HCT116 (cell line): ENCODE data around the gene WNT7B. TPM values are rescaled to one million over a fixed set of nuclear protein-coding genes. Genes with fewer than 3 reads are reported as not detected.

Experiments used
- ATAC-seq: fragments of 200-7000 bp; cut with Tn5 transposase; 2 replicates; pipeline ENCODE4 v1.9.1; 2020; ENCODE audit warnings: mild to moderate bottlenecking, moderate library complexity
- BruUV-seq: library from RNA; stranded (reverse); fragments of 400-500 nt; replicated peaks from 2 replicates; lab custom pipeline; 2021; lab: Mats Ljungman, UMichigan
- CTCF ChIA-PET: fragments of 300-600 bp; sonication (Branson Sonifier 250); formaldehyde crosslinking; loops from one replicate; lab custom pipeline; 2021; ENCODE audit warnings: antibody characterized with exemption; lab: Charles Lee
- POLR2A ChIA-PET: fragments of 300-600, 350-600 bp; sonication (Branson Sonifier 250); formaldehyde crosslinking; loops from one replicate; lab custom pipeline; 2021; ENCODE audit warnings: antibody characterized with exemption; lab: Charles Lee
- RAD21 ChIA-PET, 2 experiments: fragments of 300-600 bp; sonication (Branson Sonifier 250); formaldehyde crosslinking; loops; one replicate each; lab custom pipeline; 2023; ENCODE audit warnings: low total read pairs in 2 of 2; ENCODE audit not compliant: uncharacterized antibody in 2 of 2, unreplicated experiment in 2 of 2, low non-redundant PET in 1 of 2; lab: Charles Lee
- DNase-seq: peaks from one replicate; pipeline ENCODE4 v3.0.0-alpha.2; 2010; ENCODE audit warnings: low read depth, low spot score
- H2AFZ ChIP-seq: fragments of 200-600 bp; shearing (Covaris generic), sonication (generic); 2 replicates; pipeline ENCODE4 v1.6.1; 2017; ENCODE audit warnings: low read depth, mixed run types, mixed read lengths, antibody characterized with exemption, low read length; ENCODE audit not compliant: poor library complexity, severe bottlenecking
- H3K27ac ChIP-seq: 2 replicates; pipeline ENCODE4 v1.5.1; 2012; ENCODE audit warnings: low read depth, low read length
- H3K27me3 ChIP-seq: fragments of 200-600 bp; sonication (generic); 2 replicates; pipeline ENCODE4 v1.6.1; 2016; ENCODE audit warnings: mixed run types, low read length, mixed read lengths; ENCODE audit not compliant: insufficient read depth
- H3K36me3 ChIP-seq, 2 experiments: fragments of 200-500 bp in 1 of 2; fragments of 200-600 bp in 1 of 2; sonication (Bioruptor generic) in 1 of 2; sonication (generic) in 1 of 2; 2 replicates each; pipeline versions ENCODE4 v1.5.1 to v1.6.1; 2014 to 2016; ENCODE audit warnings: low read length in 2 of 2, inconsistent platforms in 1 of 2, mixed read lengths in 1 of 2, mixed run types in 1 of 2; ENCODE audit not compliant: insufficient read depth in 2 of 2, control insufficient read depth in 1 of 2
- H3K4me1 ChIP-seq, 2 experiments: fragments of 200-600 bp in 1 of 2; sonication (generic) in 1 of 2; 2 replicates each; pipeline versions ENCODE4 v1.5.1 to v1.6.1; 2012 to 2017; ENCODE audit warnings: low read length in 2 of 2, inconsistent platforms in 1 of 2, mild to moderate bottlenecking in 1 of 2, mixed read lengths in 1 of 2, mixed run types in 1 of 2, moderate library complexity in 1 of 2; ENCODE audit not compliant: insufficient read depth in 2 of 2, control insufficient read depth in 1 of 2
- H3K4me2 ChIP-seq: fragments of 200-600 bp; sonication (generic); 2 replicates; pipeline ENCODE4 v1.6.1; 2017; ENCODE audit warnings: mixed run types, low read length, mixed read lengths
- H3K4me3 ChIP-seq, 2 experiments: fragments of 200-600 bp in 1 of 2; sonication (generic) in 1 of 2; replicated peaks in 1 of 2; 2 replicates each; pipeline ENCODE4 v1.5.1; 2011 to 2016; ENCODE audit warnings: low read length in 2 of 2, control low read depth in 1 of 2, low read depth in 1 of 2, mild to moderate bottlenecking in 1 of 2, mixed read lengths in 1 of 2, mixed run types in 1 of 2
- H3K79me2 ChIP-seq: fragments of 200-600 bp; sonication (generic); 2 replicates; pipeline ENCODE4 v1.6.1; 2017; ENCODE audit warnings: mild to moderate bottlenecking, mixed run types, low read length, moderate library complexity, mixed read lengths; ENCODE audit not compliant: insufficient read depth
- H3K9ac ChIP-seq: fragments of 200-600 bp; sonication (generic); 2 replicates; pipeline ENCODE4 v1.6.1; 2016; ENCODE audit warnings: low read length, mixed read lengths
- H3K9me2 ChIP-seq: fragments of 200-600 bp; sonication (generic), shearing (Covaris generic); 2 replicates; pipeline ENCODE4 v1.6.1; 2017; ENCODE audit warnings: mixed run types, mild to moderate bottlenecking, moderate library complexity; ENCODE audit not compliant: insufficient read depth
- H3K9me3 ChIP-seq, 2 experiments: fragments of 200-500 bp in 1 of 2; fragments of 200-600 bp in 1 of 2; sonication (Bioruptor generic) in 1 of 2; sonication (generic) in 1 of 2; 2 replicates each; pipeline ENCODE4 v1.6.1; 2014 to 2017; ENCODE audit warnings: low read length in 2 of 2, mixed read lengths in 2 of 2, inconsistent platforms in 1 of 2, low read depth in 1 of 2, mild to moderate bottlenecking in 1 of 2, mixed run types in 1 of 2, moderate library complexity in 1 of 2; ENCODE audit not compliant: control insufficient read depth in 1 of 2, insufficient read depth in 1 of 2
- H4K20me1 ChIP-seq: fragments of 200-600 bp; sonication (generic), shearing (Covaris generic); 2 replicates; pipeline ENCODE4 v1.6.1; 2017; ENCODE audit warnings: mixed run types, mild to moderate bottlenecking, moderate library complexity; ENCODE audit not compliant: insufficient read depth
- CBX3 ChIP-seq: IDR thresholded peaks from 2 replicates; pipeline ENCODE4 v1.6.1; 2012; ENCODE audit warnings: low read depth
- CTCF ChIP-seq, 3 experiments: fragments of 200-600 bp in 1 of 3; sonication (generic) in 1 of 3; IDR thresholded peaks in 2 of 3; conservative IDR thresholded peaks in 1 of 3; 2 replicates each; pipeline ENCODE4 v1.5.1; 2012 to 2017; ENCODE audit warnings: low read depth in 2 of 3, low read length in 2 of 3, antibody characterized with exemption in 1 of 3, borderline replicate concordance in 1 of 3, control low read depth in 1 of 3, mild to moderate bottlenecking in 1 of 3, mixed read lengths in 1 of 3, mixed run types in 1 of 3, moderate library complexity in 1 of 3; ENCODE audit not compliant: insufficient read depth in 1 of 3
- POLR2A ChIP-seq: IDR thresholded peaks from 2 replicates; pipeline ENCODE4 v1.7.0; 2011; ENCODE audit warnings: borderline replicate concordance; ENCODE audit not compliant: insufficient read depth, insufficient read length; ENCODE audit errors: extremely low read depth
- RAD21 ChIP-seq: IDR thresholded peaks from 2 replicates; pipeline ENCODE4 v1.6.1; 2012; ENCODE audit warnings: low read depth, mild to moderate bottlenecking
- TCF7L2 ChIP-seq: IDR thresholded peaks from 2 replicates; pipeline ENCODE4 v1.7.0; 2011; ENCODE audit warnings: borderline replicate concordance, inconsistent platforms; ENCODE audit not compliant: insufficient read depth, insufficient read length; ENCODE audit errors: extremely low read depth
- ZNF274 ChIP-seq: fragments of 200-500 bp; sonication (Bioruptor generic); IDR thresholded peaks from 2 replicates; pipeline ENCODE4 v1.6.1; 2014; ENCODE audit warnings: mild to moderate bottlenecking, low read depth, low read length, inconsistent platforms
- intact Hi-C: fragments of 100-400 bp; cut with micrococcal nuclease; formaldehyde crosslinking; loops from 2 replicates; pipeline ENCODE4 v1.10.0; 2022
- total RNA-seq: library from RNA; stranded (reverse); gene quantifications from one replicate; pipeline ENCODE4 v1.2.1, GENCODE V29; 2021; ENCODE audit not compliant: unreplicated experiment
- TF ChIP-seq, protein P1 (sequence below): IDR thresholded peaks from 2 replicates; pipeline ENCODE4 v1.6.1; 2012; ENCODE audit warnings: low read depth
- TF ChIP-seq, protein P2 (sequence below): IDR thresholded peaks from 2 replicates; pipeline ENCODE4 v1.6.1; 2012

Gene WNT7B
- total RNA-seq, 1 experiment from 2014 or later, result 10.5 TPM

- Histone ChIP-seq H3K4me1 (no peaks in the 10 kb centered on the region), H3K4me3 (no peak overlapping the region), H3K27me3 (no peaks in the 10 kb centered on the region), H3K36me3 (no peaks in the 10 kb centered on the region), H3K4me2 (0 out of 2 replicates have a peak overlapping the region, but pooled peaks have one; percentile 19), H4K20me1 (no peaks in the 10 kb centered on the region), H3K9me3 (no peaks in the 10 kb centered on the region), H3K27ac (no peak overlapping the region), H3K9ac (no peak overlapping the region), H3K9me2 (no peaks in the 10 kb centered on the region), H3K79me2 (no peaks in the 10 kb centered on the region), H2AFZ (no peak overlapping the region)
- no TSS peak for BruUV-seq
- ChIA-PET CTCF (interaction anchor here (0.5 to 4.2 kb wide), 6 partner anchors 8 to 122 kb away, joined by 3 to 32 read pairs (median 8); no protein-coding TSS in a partner anchor), POLR2A (no interaction called here), RAD21 (interaction anchor here in 1 of 2 experiments (0.9 kb wide), 1 partner anchor 123 kb away, joined by 3 read pairs; no protein-coding TSS in a partner anchor)
- DNase-seq, result no peak
- TF ChIP-seq RAD21 (peak; percentile 97), CBX3 (no peak), CTCF (IDR thresholded peaks at IDR 0.05 in 2 of 3, conservative IDR thresholded peaks at IDR 0.05 in 1 of 3; ENCODE audit: borderline replicate concordance in 1 of 3, insufficient read depth in 1 of 3, low read depth in 2 of 3, low read length in 2 of 3) (peak; percentile 93 to 98 (median 95))
- ATAC-seq, result peak; percentile 94
- intact Hi-C loops, result loop anchor here (1.0 to 2.0 kb wide), 2 partner anchors 122 to 320 kb away; no protein-coding TSS in a partner anchor
Observed at GRCh38 chr22:45994491-45995404, 17.8 kb upstream of the WNT7B start.

- H4K20me1 ChIP-seq, result no peaks in the 10 kb centered on the region
- no peaks in the 10 kb centered on the region for H3K4me1 ChIP-seq
- no peaks in the 10 kb centered on the region for H3K9me2 ChIP-seq
- H2AFZ ChIP-seq, result no peak overlapping the region
- ChIA-PET CTCF (interaction anchor here (0.5 to 1.3 kb wide), 3 partner anchors 99 to 123 kb away, joined by 4 to 10 read pairs (median 5); no protein-coding TSS in a partner anchor), RAD21 (interaction anchor here in 1 of 2 experiments (0.9 kb wide), 1 partner anchor 124 kb away, joined by 3 read pairs; no protein-coding TSS in a partner anchor), POLR2A (no interaction called here)
- H3K36me3 ChIP-seq, result no peaks in the 10 kb centered on the region
- intact Hi-C loops, result loop anchor here (2.0 kb wide), 1 partner anchor 321 kb away; no protein-coding TSS in a partner anchor
- H3K9me3 ChIP-seq, result no peaks in the 10 kb centered on the region
- H3K79me2 ChIP-seq, result no peaks in the 10 kb centered on the region
- BruUV-seq, result no TSS peak
- no peaks in the 10 kb centered on the region for H3K27me3 ChIP-seq
- no peak overlapping the region for H3K4me3 ChIP-seq
- no peak overlapping the region for H3K4me2 ChIP-seq
- H3K27ac ChIP-seq, result no peak overlapping the region
- no peak for DNase-seq
- H3K9ac ChIP-seq, result no peak overlapping the region
- ATAC-seq, result no peak
- TF ChIP-seq ZNF274 (no peak), POLR2A (no peak), TCF7L2 (no peak), CBX3 (no peak)
- TF ChIP-seq, protein P1, sequence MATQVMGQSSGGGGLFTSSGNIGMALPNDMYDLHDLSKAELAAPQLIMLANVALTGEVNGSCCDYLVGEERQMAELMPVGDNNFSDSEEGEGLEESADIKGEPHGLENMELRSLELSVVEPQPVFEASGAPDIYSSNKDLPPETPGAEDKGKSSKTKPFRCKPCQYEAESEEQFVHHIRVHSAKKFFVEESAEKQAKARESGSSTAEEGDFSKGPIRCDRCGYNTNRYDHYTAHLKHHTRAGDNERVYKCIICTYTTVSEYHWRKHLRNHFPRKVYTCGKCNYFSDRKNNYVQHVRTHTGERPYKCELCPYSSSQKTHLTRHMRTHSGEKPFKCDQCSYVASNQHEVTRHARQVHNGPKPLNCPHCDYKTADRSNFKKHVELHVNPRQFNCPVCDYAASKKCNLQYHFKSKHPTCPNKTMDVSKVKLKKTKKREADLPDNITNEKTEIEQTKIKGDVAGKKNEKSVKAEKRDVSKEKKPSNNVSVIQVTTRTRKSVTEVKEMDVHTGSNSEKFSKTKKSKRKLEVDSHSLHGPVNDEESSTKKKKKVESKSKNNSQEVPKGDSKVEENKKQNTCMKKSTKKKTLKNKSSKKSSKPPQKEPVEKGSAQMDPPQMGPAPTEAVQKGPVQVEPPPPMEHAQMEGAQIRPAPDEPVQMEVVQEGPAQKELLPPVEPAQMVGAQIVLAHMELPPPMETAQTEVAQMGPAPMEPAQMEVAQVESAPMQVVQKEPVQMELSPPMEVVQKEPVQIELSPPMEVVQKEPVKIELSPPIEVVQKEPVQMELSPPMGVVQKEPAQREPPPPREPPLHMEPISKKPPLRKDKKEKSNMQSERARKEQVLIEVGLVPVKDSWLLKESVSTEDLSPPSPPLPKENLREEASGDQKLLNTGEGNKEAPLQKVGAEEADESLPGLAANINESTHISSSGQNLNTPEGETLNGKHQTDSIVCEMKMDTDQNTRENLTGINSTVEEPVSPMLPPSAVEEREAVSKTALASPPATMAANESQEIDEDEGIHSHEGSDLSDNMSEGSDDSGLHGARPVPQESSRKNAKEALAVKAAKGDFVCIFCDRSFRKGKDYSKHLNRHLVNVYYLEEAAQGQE, result no peak
- TF ChIP-seq, protein P2, sequence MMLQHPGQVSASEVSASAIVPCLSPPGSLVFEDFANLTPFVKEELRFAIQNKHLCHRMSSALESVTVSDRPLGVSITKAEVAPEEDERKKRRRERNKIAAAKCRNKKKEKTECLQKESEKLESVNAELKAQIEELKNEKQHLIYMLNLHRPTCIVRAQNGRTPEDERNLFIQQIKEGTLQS, result no peak
Observed at GRCh38 chr22:45993841-45994240, 16.9 kb upstream of the WNT7B start.
